Activated CD4-positive, alpha-beta T cell treated with anti-CD3 and anti-CD28 coated beads for 36 hours (primary cell): ENCODE data around the gene CFAP107. TPM values are rescaled to one million over a fixed set of nuclear protein-coding genes. Genes with fewer than 3 reads are reported as not detected.
"Not testable (repeated sequence)": the region's sequence is repeated elsewhere in the genome, so short reads cannot be mapped to it uniquely, and the experiment has no call there.

Source experiments
- ATAC-seq: fragments of 200-7000 bp; cut with Tn5 transposase; one replicate; pipeline ENCODE4 v1.10.0; 2021; ENCODE audit warnings: mild to moderate bottlenecking, moderate library complexity
- CTCF ChIA-PET: fragments of 350-600 bp; sonication (Branson Sonifier 250); formaldehyde crosslinking; loops from one replicate; lab custom pipeline; 2021; ENCODE audit warnings: antibody characterized with exemption; lab: Charles Lee
- POLR2A ChIA-PET: fragments of 350-600 bp; sonication (Branson Sonifier 250); formaldehyde crosslinking; loops from one replicate; lab custom pipeline; 2021; ENCODE audit warnings: antibody characterized with exemption, inconsistent platforms; lab: Charles Lee
- DNase-seq: peaks from one replicate; pipeline ENCODE4 v3.0.0-alpha.2; 2020
- H3K27ac Mint-ChIP-seq: one replicate; pipeline ENCODE4 v1.8.0; 2021; ENCODE audit warnings: mixed read lengths
- H3K27me3 Mint-ChIP-seq: one replicate; pipeline ENCODE4 v1.8.0; 2021; ENCODE audit warnings: mixed read lengths
- H3K36me3 Mint-ChIP-seq: one replicate; pipeline ENCODE4 v1.8.0; 2021; ENCODE audit warnings: low read depth, mixed read lengths
- H3K4me1 Mint-ChIP-seq: one replicate; pipeline ENCODE4 v1.8.0; 2021; ENCODE audit warnings: mixed read lengths
- H3K4me3 Mint-ChIP-seq: one replicate; pipeline ENCODE4 v1.8.0; 2021; ENCODE audit warnings: mild to moderate bottlenecking, moderate library complexity, mixed read lengths
- H3K9me3 Mint-ChIP-seq: one replicate; pipeline ENCODE4 v1.8.0; 2021; ENCODE audit warnings: low read depth, mixed read lengths
- intact Hi-C, 2 experiments: fragments of 100-400 bp; cut with DNase I in 1 of 2; cut with micrococcal nuclease in 1 of 2; formaldehyde crosslinking; loops; one replicate each; pipeline versions ENCODE4 v1.14.2 to v1.15.1; 2022 to 2024; cut with DNase I, micrococcal nuclease
- total RNA-seq, 2 experiments: library from RNA; stranded (reverse); gene quantifications; one replicate each; pipeline ENCODE4 v1.2.3, GENCODE V29; 2021

The CFAP107 gene
- total RNA-seq, 2 experiments from 2014 or later, result not detected

DNA sequence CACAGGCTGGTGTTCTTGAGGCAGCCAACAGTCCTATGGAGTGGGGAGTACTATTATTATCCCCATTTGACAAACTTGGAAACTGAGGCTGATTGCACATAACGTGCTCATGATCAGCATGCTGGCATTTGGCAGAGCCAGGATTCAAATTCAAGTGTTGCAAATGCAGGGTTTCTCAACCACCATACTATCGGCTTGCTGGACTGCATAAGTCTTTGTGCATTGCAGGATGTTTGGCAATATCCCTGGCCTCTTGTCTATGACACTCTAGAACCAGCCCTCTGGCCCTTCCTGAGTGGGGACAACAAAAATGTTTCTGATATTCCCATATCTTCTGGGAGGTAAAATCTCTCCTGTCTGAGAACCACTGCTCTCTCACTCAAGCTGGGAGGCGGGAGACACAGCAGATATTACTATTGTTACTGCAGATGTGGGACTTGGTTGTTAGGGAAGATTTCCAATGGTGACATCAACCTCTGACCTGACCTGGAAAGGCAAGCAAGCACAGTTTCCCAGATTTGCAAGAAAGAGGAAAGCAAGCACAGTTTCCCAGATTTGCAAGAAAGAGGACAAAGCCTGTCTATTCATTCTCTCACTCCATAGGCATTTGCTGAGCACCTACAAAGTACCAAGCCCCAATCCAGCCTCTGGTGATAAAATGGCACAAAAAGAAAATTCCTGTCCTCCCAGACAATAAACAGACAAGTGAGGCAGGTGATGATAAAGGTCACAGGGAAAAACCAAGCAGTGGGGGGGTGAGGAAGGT, 31.1 kb upstream of the CFAP107 start:
- Mint-ChIP-seq H3K27ac (no peak overlapping the region), H3K4me1 (no peaks in the 10 kb centered on the region), H3K4me3 (no peak overlapping the region), H3K9me3 (no peaks in the 10 kb centered on the region), H3K27me3 (peaks cover 16% of the 10 kb centered on the region), H3K36me3 (no peaks in the 10 kb centered on the region)
- ChIA-PET CTCF (interaction anchor here (0.6 kb wide), 1 partner anchor 450 kb away, joined by 3 read pairs; no protein-coding TSS in a partner anchor), POLR2A (no interaction called here)
- DNase-seq, result no peak
- no peak for ATAC-seq
- intact Hi-C loops, result no loop called here

DNA sequence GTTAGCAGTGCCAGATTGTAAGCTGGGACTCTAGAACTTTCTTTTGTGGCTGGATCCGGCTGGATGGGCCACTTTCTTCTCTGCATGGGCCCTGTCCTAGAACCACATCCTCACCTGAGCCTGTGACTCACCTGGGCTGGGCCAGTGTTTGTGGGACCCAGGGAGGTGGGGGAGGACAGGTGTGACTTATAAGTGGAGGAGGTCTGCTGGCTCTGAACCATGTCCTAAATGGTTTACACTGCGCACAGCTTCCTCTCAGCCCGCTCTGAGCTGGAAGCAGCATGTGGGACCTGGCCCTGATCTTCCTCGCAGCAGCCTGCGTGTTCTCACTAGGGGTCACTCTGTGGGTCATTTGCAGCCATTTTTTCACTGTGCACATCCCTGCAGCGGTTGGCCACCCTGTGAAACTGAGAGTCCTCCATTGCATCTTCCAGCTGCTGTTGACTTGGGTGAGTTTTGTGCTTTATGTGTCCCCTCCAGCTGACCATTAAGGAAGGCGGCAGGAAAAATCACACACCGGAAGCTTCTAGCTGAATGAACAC, 30.0 kb upstream of the CFAP107 start, which contains the start of gene AADACL3:
AADACL3 (plus strand) TSS at position 215 of the 542 bp plus-strand sequence; CDS start at position 282, 67 bp downstream.
- no peaks in the 10 kb centered on the region for H3K4me1 Mint-ChIP-seq
- POLR2A ChIA-PET, result no interaction called here

DNA sequence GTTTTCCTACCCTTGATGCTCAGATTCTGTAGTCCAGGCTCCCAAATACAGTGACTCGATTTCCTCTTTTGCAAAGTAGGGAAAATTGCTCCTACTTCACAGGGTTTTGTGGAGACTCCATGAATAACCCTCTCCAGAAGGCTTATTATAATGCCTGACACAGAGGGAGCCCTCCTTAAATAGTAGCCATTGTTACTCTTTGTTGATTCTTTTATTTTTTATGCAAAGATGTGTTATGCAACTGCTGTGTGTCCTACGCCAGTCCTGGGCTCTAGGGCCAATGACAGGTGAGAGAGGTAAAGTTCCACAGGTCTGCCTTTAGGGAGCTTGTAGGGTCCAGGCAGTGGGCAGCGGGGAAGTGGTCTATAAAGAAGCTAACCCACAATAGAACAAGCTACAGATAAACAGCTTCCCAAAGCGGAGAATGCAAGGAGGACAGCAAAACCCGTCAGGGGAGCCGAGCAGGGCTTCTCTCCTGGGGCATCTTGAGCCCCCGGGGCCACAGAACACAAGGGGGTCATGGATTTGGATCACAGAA, 28.6 kb upstream of the CFAP107 start:
- Mint-ChIP-seq H3K9me3 (no peaks in the 10 kb centered on the region), H3K4me1 (no peaks in the 10 kb centered on the region), H3K27me3 (peaks cover 16% of the 10 kb centered on the region), H3K27ac (no peak overlapping the region), H3K36me3 (no peaks in the 10 kb centered on the region), H3K4me3 (no peak overlapping the region)
- DNase-seq, result no peak
- ATAC-seq, result no peak
- POLR2A ChIA-PET, result no interaction called here
- CTCF ChIA-PET, result no interaction called here
- intact Hi-C loops, result no loop called here

More for the DNA sequence above, 30.0 kb upstream of the CFAP107 start, which contains the start of gene AADACL3:
- CTCF ChIA-PET, result interaction anchor here (0.6 kb wide), 1 partner anchor 451 kb away, joined by 3 read pairs; no protein-coding TSS in a partner anchor
- H3K4me3 Mint-ChIP-seq, result no peak within 1 kb of the TSS
- H3K9me3 Mint-ChIP-seq, result no peaks in the 10 kb centered on the region
- ATAC-seq, result no peak
- no peaks in the 10 kb centered on the region for H3K36me3 Mint-ChIP-seq
- intact Hi-C loops, result no loop called here
- H3K27me3 Mint-ChIP-seq, result peaks cover 21% of the 10 kb centered on the region
- H3K27ac Mint-ChIP-seq, result no peak within 1 kb of the TSS
- DNase-seq, result no peak

DNA sequence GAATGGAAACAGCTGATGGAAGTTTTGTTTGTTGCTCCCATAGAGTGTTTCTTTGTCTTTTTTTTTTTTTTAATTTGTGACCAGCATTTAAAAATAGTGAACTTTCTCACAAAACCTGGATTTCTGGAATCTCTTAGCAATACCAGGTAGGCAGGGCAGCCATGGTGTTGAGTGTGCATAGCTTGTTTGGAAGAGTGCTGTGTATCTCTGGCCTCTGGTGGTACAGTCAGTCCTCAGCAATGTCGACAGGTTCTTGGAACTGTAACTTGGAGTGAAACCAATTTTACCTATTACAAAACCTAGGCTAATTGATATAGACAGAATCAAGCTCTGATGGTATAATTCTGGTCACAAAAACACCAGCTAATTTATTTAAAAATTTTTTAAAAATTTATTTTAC, 23.4 kb upstream of the CFAP107 start:
- ATAC-seq (no peak), DNase-seq (no peak)
- CTCF ChIA-PET, result interaction anchor here (0.7 to 1.0 kb wide), 2 partner anchors 11 to 59 kb away, joined by 3 read pairs; no protein-coding TSS in a partner anchor
- intact Hi-C loops, result no loop called here
- Mint-ChIP-seq H3K36me3 (no peaks in the 10 kb centered on the region), H3K27me3 (peaks cover 14% of the 10 kb centered on the region), H3K27ac (no peak overlapping the region), H3K4me1 (no peaks in the 10 kb centered on the region), H3K4me3 (no peak overlapping the region), H3K9me3 (no peaks in the 10 kb centered on the region)
- POLR2A ChIA-PET, result no interaction called here

DNA sequence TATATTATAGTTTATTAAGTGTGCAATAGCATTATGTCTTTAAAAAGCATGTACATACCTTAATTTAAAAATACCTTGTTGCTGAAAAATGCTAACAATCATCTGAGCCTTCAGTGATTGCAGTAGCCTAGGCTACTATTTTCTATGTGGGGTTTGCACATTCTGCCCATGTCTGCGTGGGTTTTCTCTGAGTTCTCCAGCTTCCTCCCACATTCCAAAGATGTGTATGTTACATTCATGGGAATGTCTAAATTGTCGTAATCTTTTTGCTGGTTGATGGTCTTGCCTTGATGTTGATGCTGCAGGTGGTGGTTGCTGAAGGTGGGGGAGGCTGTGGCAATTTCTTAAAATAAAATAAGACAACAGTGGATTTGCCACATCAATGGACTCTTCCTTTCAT, 17.6 kb upstream of the CFAP107 start:
- intact Hi-C loops, result no loop called here
- Mint-ChIP-seq H3K27ac (no peak overlapping the region), H3K9me3 (peaks cover 12% of the 10 kb centered on the region)

DNA sequence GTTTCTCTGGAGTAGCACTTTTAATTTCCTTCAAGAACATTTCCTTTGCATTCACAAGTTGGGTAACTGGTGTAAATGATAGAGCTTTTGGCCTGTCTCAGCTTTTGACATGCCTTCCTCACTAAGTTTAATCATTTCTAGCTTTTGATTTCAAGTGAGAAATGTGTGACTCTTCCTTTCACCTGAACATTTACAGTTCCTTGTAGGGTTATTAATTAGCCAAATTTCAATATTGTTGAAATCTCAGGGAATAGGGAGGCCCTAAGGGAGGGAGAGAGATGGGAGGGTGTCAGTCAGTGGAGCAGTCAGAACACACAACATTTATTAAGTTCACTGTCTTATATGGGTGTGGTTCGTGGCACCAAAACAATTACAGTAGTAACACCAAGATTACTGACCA, 15.8 kb upstream of the CFAP107 start:
- ChIA-PET CTCF (no interaction called here), POLR2A (no interaction called here)
- Mint-ChIP-seq H3K36me3 (no peaks in the 10 kb centered on the region), H3K27ac (no peak overlapping the region), H3K4me1 (no peaks in the 10 kb centered on the region), H3K27me3 (peaks cover 37% of the 10 kb centered on the region), H3K4me3 (no peak overlapping the region), H3K9me3 (peaks cover 14% of the 10 kb centered on the region)
- intact Hi-C loops, result no loop called here
- ATAC-seq, result no peak
- no peak for DNase-seq

More for the DNA sequence above, 17.6 kb upstream of the CFAP107 start:
- CTCF ChIA-PET, result no interaction called here
- Mint-ChIP-seq H3K27me3 (peaks cover 29% of the 10 kb centered on the region), H3K36me3 (no peaks in the 10 kb centered on the region), H3K4me1 (no peaks in the 10 kb centered on the region), H3K4me3 (no peak overlapping the region)
- ATAC-seq, result no peak
- POLR2A ChIA-PET, result no interaction called here
- no peak for DNase-seq

DNA sequence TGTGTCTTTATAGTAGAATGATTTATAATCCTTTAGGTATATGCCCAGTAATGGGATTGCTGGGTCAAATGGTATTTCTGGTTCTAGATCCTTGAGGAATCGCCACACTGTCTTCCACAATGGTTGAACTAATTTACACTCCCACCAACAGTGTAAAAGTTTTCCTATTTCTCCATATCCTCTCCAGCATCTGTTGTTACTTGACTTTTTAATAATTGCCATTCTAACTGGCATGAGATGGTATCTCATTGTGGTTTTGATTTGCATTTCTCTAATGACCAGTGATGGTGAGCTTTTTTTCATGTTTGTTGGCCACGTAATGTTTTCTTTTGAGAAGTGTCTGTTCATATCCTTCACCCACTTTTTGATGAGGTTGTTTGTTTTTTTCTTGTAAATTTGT, 14.9 kb upstream of the CFAP107 start:
- CTCF ChIA-PET, ATAC-seq, H3K4me1 Mint-ChIP-seq, POLR2A ChIA-PET, H3K27ac Mint-ChIP-seq, intact Hi-C loops, H3K4me3 Mint-ChIP-seq, DNase-seq, H3K36me3 Mint-ChIP-seq: not testable (repeated sequence)
- Mint-ChIP-seq H3K9me3 (peaks cover 17% of the 10 kb centered on the region), H3K27me3 (peaks cover 42% of the 10 kb centered on the region)

DNA sequence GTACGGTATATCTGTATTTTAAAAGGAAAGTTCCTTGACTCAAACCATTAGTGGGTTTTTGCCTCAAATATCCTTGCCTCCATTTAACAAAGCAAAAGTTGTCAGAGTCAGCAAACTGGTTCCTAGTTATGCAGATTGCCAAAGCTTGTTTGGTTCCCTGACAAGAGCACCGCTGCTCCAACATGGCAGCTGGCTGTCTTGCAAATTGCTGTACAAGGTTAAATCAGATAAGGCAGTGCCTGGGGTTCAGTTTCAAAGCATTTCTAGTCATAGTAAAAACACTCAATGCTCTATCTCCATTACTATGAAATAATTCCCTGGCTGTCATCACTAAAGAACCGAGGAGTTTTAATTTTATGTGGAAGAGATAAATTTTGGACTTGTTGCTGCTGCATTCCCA, 11.3 kb upstream of the CFAP107 start:
- H3K27me3 Mint-ChIP-seq, result peaks cover 48% of the 10 kb centered on the region
- ChIA-PET CTCF (no interaction called here), POLR2A (no interaction called here)
- intact Hi-C loops, result no loop called here
- no peak overlapping the region for H3K4me3 Mint-ChIP-seq
- peaks cover 17% of the 10 kb centered on the region for H3K9me3 Mint-ChIP-seq
- H3K4me1 Mint-ChIP-seq, result no peaks in the 10 kb centered on the region
- DNase-seq, result no peak
- ATAC-seq, result no peak
- H3K36me3 Mint-ChIP-seq, result no peaks in the 10 kb centered on the region
- no peak overlapping the region for H3K27ac Mint-ChIP-seq

DNA sequence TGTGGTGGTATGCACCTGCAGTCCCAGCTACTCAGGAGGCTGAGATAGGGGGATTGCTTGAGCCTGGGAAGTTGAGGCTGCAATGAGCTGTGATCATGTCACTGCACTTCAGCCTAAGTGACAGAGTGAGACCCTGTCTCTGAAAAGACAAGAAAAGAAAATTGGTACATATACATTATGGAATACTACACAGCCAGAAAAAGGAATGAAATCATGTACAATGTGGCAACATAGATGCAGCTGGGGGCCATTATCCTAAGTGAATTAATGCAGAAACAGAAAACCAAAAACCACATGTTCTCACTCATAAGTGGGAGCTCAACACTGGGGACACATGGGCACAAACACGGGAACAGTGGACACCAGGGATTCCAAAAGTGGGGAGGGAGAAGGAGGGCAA, 7.1 kb upstream of the CFAP107 start:
- Mint-ChIP-seq H3K27me3 (peaks cover 34% of the 10 kb centered on the region), H3K4me3 (no peak overlapping the region), H3K9me3 (peaks cover 3% of the 10 kb centered on the region), H3K4me1 (no peaks in the 10 kb centered on the region), H3K27ac (no peak overlapping the region), H3K36me3 (no peaks in the 10 kb centered on the region)
- DNase-seq, result no peak
- ATAC-seq, result no peak
- intact Hi-C loops, result no loop called here
- ChIA-PET CTCF (no interaction called here), POLR2A (no interaction called here)

DNA sequence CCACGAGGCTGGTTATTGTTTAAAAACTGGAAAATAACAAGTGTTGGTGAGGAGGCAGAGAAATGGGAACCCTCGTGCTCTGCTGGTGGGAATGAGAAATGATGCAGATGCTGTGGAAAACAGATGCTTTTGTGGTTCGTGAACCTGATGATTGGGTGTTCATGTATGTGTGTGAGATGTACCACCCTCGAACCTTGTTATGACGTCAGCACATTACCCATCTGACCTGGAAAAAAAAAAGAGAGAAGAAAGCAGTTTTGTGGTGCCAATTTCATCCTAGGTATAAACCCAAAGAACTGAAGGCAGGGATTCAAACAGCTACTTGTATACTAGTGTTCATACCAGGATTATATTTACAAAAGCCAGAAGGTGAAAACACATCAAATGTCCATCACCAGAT, 6.4 kb upstream of the CFAP107 start:
- H3K27ac Mint-ChIP-seq, result no peak overlapping the region
- H3K4me3 Mint-ChIP-seq, result no peak overlapping the region
- CTCF ChIA-PET, result no interaction called here
- H3K36me3 Mint-ChIP-seq, result no peaks in the 10 kb centered on the region
- DNase-seq (no peak), ATAC-seq (no peak)
- no peaks in the 10 kb centered on the region for H3K4me1 Mint-ChIP-seq
- POLR2A ChIA-PET, result no interaction called here
- intact Hi-C loops, result no loop called here
- peaks cover 3% of the 10 kb centered on the region for H3K9me3 Mint-ChIP-seq
- H3K27me3 Mint-ChIP-seq, result peaks cover 35% of the 10 kb centered on the region

DNA sequence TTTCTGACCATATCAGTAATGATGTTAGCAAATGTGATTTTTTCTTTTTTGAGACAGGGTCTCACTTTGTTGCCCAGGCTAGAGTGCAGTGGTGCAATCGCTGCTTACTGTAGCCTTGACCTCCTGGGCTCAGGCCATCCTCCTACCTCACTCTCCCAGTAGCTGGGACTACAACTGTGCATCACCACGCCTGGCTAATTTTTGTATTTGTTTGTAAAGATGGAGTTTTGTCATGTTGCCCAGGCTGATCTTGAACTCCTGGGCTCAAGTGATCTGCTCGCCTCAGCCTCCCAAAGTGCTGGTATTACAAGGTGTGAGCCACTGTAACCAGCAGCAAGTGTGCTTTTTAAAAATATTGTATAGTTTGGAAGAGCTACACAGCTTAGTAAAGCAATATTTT, 4.1 kb upstream of the CFAP107 start:
- Mint-ChIP-seq H3K4me3 (no peak overlapping the region), H3K36me3 (no peaks in the 10 kb centered on the region)

More for the DNA sequence above, 4.1 kb upstream of the CFAP107 start:
- H3K9me3 Mint-ChIP-seq, result no peaks in the 10 kb centered on the region
- no peak for DNase-seq
- H3K27me3 Mint-ChIP-seq, result peaks cover 35% of the 10 kb centered on the region
- POLR2A ChIA-PET, result no interaction called here
- no peak overlapping the region for H3K27ac Mint-ChIP-seq
- CTCF ChIA-PET, result no interaction called here
- H3K4me1 Mint-ChIP-seq, result no peaks in the 10 kb centered on the region
- intact Hi-C loops, result no loop called here
- ATAC-seq, result no peak
